GM12892 (cell line): ENCODE measurements around the gene PCSK6.

Experiments
- POLR2A ChIP-seq: IDR thresholded peaks from 2 replicates; pipeline ENCODE4 v1.6.1; 2011; ENCODE audit warnings: low read depth, low read length, control low read depth
- POLR2AphosphoS5 ChIP-seq: IDR thresholded peaks from 2 replicates; pipeline ENCODE4 v1.6.1; 2011; ENCODE audit warnings: low read depth, low read length, control low read depth
- TAF1 ChIP-seq: IDR thresholded peaks from 2 replicates; pipeline ENCODE4 v1.6.1; 2011; ENCODE audit warnings: low read depth, mild to moderate bottlenecking, control low read depth, low read length, borderline replicate concordance

GRCh38 chr15:101478701-101479341 lies 10.7 kb downstream of the PCSK6 start:
- no peak for TF ChIP-seq POLR2A
- no peak for TF ChIP-seq POLR2AphosphoS5
- no peak for TF ChIP-seq TAF1
